ENCODE measurements around the gene JAGN1.

GRCh38 chr3:9928158-9928557 is 37.7 kb downstream of the JAGN1 start:
- TF ChIP-seq EZH2 (IDR thresholded peaks at IDR 0.05) (no peak), FOXP2 (optimal IDR thresholded peaks at IDR 0.05; ENCODE audit: control extremely low read depth, extremely low read length, insufficient read depth) (no peak), POLR2AphosphoS5 (IDR thresholded peaks at IDR 0.05; ENCODE audit: borderline replicate concordance, low read depth, low read length) (no peak)
